Stimulated activated CD4-positive, alpha-beta T cell treated with anti-CD3 and anti-CD28 coated beads, Interleukin-2, amount 100 ng/mL, for 48 hours (primary cell): Measurements from ENCODE around the gene ARHGAP26.
"Not testable (repeated sequence)": the region's sequence is repeated elsewhere in the genome, so short reads cannot be mapped to it uniquely, and the experiment has no call there.

ENCODE experiments used
- DNase-seq, 2 donors: peaks; one replicate each; pipeline ENCODE4 v3.0.0-alpha.2; 2020

Gene ARHGAP26

DNA sequence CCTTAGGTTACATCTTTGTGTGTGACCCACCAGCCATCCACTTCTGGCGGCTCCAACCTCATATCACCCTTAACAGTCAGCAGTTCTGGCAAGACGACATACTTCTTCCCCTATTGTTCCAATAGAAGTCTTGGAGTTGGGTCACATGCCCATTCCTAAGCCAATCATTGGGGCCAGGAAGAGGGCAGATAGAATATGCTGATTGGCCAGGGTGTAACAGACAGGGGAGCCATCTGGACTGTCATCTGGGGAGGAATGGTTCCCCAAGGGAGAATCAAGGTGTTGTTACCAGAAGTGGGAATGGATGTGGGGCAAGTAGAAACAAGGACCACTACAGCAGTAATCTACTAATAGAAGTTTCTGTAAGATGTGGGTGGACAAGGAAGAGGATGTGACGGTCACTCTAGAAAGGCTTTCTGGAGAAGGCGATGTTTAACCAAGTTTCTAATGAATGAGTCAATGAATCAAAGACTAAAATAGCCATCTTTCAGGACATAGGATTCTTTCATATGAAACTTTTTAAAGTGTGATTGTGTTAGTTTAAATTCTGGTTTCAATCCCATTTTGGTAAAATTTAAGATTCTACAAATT lies 200.4 kb downstream of the ARHGAP26 start:
- DNase-seq: no peak

- no peak for DNase-seq
These were observed 201.3 kb downstream of the ARHGAP26 start for GRCh38 chr5:142971303-142972013.

GRCh38 chr5:142972064-142972570 lies 201.9 kb downstream of the ARHGAP26 start:
- no peak for DNase-seq

GRCh38 chr5:142973932-142974331 lies 203.8 kb downstream of the ARHGAP26 start:
- no peak for DNase-seq

DNA sequence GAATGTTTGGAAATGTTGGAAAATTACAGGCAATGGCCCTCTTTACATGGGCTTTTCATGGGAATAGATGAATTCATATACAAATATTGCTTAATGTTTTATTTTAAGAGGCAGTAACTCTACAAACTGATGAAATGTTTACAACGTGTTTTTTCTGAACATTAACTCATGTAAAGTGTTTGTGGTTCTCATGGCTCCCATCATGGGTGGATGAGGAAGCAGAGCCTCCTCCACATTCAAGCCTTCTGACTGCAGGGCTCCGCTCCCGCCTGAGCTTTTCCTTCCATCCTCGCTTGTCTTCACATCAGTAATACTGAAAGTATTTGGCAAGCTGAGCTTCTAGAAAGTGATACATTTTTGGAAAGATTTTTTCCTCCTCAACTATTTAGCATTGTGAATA lies 204.2 kb downstream of the ARHGAP26 start:
- no peak for DNase-seq

- no peak for DNase-seq
These were observed 206.7 kb downstream of the ARHGAP26 start for GRCh38 chr5:142976861-142977260.

GRCh38 chr5:142977363-142978051 lies 207.3 kb downstream of the ARHGAP26 start:
- DNase-seq: peak in 1 of 2 donors; percentile 14

DNA sequence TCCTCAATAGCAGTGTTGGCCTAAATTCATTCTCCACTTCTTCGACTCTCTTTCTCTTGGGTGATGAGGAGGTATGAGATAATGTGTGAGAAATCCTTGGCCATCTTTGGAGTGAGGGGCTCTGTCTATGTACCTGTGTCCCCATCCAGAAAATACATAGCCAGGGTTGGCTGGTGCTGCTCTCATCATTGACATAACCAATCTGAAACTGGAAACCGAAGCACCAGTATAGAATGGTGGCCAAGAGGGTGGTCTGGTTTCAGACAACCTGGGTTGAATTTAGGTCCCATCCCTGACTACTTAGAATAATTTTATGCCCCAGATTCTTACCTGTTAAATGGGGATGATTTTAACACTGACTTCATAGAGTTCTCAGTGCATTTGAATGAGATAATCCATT lies 208.1 kb downstream of the ARHGAP26 start:
- DNase-seq: no peak

DNA sequence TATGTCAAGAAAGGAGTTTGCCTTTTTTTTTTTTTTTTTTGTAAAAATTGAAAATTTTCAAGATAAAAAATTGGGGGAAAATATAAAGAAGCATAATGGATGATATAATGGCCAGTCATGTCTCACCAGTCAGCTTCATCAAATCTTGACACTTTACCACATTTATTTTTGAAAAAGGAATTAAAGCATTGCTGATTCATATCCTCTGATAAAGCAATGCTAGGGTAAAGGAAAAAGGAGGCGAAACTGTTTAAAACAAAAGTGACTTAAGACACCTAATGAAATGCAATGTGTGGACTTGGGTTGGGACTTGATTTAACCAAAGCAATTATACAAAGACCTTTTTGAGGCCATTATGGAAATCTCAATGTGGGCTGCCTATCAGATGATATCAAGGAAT lies 208.5 kb downstream of the ARHGAP26 start:
- DNase-seq: no peak

DNA sequence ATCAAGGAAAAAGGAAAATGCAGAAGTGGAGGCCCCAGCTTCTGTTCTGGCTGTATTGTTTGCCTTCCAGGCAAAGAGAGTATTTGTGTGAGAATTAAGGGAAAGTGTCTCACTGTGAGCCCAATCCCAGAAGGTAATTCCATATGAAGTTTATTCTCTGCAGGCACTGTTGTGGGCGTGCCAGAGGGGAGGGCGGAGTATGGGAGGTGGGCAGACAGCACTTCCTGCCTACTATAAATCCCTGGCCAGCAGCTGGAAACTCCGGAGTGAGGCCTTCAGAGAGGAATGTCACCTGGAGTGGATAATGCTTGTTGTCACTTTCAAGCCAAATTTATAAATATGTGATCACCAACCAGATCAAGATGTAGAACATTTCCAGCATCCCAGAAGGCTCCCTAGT lies 209.5 kb downstream of the ARHGAP26 start:
- no peak for DNase-seq

GRCh38 chr5:142981475-142981874 lies 211.3 kb downstream of the ARHGAP26 start:
- no peak for DNase-seq

- no peak for DNase-seq
These were observed 212.0 kb downstream of the ARHGAP26 start for GRCh38 chr5:142981886-142982820.

DNA sequence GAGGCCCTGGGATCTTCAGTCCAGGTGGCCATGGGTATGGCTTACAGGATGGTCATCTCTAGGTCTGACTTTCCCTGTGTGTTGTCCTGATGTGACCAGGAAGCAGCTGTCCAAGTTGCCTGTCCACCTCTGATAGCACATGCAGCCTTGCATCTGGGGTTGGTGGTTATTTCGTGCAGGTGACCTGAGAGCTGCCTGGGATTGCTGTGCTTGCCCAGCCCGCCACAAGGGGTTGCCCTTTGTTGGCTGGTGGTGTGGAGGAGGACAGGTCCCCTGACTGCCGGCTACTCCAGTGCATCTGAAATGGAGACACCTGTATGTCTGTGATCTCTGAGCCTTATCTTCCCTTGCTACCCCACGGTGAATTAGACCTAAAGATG lies 212.6 kb downstream of the ARHGAP26 start:
- DNase-seq: no peak

- DNase-seq: no peak
These were observed 213.8 kb downstream of the ARHGAP26 start for GRCh38 chr5:142984011-142984410.

DNA sequence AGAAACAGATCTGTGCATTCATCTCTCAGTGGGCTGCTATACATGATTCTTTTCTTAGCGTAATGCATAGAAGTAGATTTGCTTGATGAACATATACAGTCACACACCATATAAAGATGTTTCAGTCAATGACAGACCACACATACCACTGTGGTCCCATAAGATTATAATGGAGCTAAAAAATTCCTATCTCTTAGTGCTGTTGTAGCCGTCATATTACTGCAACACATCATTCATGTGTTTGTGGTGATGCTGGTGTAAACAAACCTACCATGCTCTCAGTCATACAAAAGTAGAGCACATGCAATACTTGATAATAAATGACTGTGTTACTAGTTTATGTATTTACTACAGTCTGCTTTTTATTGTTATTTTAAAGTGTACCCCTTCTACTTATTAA lies 214.3 kb downstream of the ARHGAP26 start:
- no peak for DNase-seq

- DNase-seq: not testable (repeated sequence)
These were observed 219.1 kb downstream of the ARHGAP26 start for GRCh38 chr5:142989270-142989669.

DNA sequence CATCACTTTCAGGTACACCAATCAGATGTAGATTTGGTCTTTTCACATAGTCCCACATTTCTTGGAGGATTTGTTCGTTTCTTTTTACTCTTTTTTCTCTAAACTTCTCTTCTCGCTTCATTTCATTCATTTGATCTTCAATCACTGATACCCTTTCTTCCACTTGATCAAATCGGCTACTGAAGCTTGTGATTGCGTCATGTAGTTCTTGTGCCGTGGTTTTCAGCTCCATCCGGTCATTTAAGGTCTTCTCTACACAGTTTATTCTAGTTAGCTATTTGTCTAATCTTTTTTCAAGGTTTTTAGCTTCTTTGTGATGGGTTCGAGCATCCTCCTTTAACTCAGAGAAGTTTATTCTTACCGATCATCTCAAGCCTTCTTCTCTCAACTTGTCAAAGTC lies 219.9 kb downstream of the ARHGAP26 start:
- not testable (repeated sequence) for DNase-seq

DNA sequence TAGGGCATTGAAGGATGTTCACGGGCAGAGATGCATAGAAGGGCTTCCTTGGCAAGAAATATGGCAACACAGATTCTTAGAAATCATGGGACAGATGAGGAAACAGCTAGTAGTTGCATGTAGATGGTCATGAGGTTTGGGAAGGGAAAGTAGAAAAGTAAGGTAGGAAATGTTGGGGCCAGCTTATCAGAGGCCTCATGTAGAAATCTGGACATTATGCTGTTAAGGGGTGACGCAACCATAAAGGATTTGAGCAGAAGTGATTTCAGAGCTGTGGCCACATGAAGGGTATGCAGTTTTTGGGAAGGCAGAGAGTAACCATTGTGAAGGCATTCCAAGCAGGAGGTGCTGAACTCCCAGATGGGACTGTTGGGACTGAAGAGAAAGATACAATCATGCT lies 224.0 kb downstream of the ARHGAP26 start:
- DNase-seq: no peak

DNA sequence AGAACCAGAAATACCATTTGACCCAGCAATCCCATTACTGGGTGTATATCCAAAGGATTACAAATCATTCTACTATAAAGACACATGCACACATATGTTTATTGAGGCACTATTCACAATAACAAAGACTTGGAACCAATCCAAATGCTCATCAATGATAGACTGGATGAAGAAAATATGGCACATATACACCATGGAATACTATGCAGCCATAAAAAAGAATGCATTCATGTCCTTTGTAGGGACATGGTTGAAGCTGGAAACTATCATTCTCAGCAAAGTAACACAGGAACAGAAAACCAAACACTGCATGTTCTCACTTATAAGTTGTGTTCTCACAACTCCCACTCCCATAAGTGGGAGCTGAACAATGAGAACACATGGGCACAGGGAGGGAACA lies 225.4 kb downstream of the ARHGAP26 start:
- DNase-seq: not testable (repeated sequence)

DNA sequence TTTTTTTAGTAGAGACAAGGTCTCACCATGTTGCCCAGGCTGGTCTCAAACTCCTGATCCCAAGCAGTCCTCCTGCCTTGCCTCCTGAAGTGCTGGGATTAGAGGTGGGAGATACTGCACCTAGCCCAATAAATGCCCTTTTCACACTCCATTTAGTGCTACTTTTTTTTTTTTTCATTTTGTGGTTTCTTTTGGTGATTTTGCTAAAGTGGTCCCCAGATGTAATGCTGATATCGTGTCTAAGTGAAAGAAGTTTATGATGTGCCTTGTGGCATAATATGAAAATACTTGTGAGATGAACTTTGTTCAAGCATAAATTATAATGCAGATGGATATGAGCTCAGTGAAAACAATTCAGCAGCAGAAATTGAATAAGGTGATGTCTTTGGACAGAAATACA lies 227.4 kb downstream of the ARHGAP26 start:
- DNase-seq: no peak

DNA sequence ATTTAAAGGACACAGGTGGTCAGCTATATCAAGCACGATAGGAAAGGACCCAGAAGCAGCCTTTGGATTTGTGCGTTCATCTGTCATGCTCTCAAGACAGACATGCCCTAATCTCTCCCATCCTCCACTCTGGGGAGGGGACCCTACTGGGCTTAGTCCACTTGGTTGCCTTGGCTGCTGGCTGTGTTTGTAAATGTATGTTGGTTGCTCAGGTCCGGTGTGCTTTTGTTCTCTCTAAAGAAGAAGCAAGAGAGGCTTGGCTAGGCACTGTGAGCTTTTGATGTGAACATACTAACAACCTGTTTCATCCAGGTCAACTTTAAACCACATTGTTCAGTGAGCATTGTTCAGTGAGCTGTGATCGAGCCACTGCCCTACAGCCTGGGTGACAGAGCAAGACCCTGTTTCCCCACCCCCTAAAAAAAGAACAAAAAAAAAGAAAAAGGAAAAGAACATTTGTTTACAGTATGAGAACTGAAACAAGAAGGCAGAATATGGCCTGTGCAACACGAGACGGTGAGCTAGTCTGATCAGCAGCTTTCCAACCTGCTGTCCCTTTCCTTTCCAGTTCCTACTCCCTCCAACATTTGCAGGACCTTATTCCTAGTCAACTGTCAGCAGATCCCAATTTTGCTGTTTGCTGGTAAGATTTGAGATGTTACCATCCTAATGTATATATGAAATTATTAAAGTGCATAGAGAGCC lies 228.3 kb downstream of the ARHGAP26 start:
- no peak for DNase-seq

GRCh38 chr5:143000551-143000950 lies 230.4 kb downstream of the ARHGAP26 start:
- not testable (repeated sequence) for DNase-seq
